Smooth muscle cell (in vitro differentiated cells): ENCODE data around the gene BRD3OS. TPM values are rescaled to one million over a fixed set of nuclear protein-coding genes. Genes with fewer than 3 reads are reported as not detected.

Experiments used
- DNase-seq: peaks from one replicate; lab custom pipeline; 2025; ENCODE audit not compliant: unreplicated experiment; lab: John Stamatoyannopoulos, UW
- H2AFZ ChIP-seq: fragments of 200-600 bp; sonication (generic); 2 replicates; pipeline ENCODE4 v1.6.0; 2016; ENCODE audit warnings: antibody characterized with exemption, low read depth, mild to moderate bottlenecking
- H3F3A ChIP-seq: fragments of 200-600 bp; sonication (generic); 2 replicates; pipeline ENCODE4 v1.6.0; 2017; ENCODE audit warnings: antibody characterized with exemption, low read depth
- H3K27ac ChIP-seq: fragments of 200-600 bp; sonication (generic); 2 replicates; pipeline ENCODE4 v1.5.1; 2016; ENCODE audit warnings: low read depth, mild to moderate bottlenecking
- H3K27me3 ChIP-seq: fragments of 200-600 bp; sonication (generic); 2 replicates; pipeline ENCODE4 v1.6.1; 2016; ENCODE audit warnings: low read depth, mild to moderate bottlenecking
- H3K36me3 ChIP-seq: fragments of 200-600 bp; sonication (generic); 2 replicates; pipeline ENCODE4 v1.5.1; 2016; ENCODE audit warnings: low read depth
- H3K4me1 ChIP-seq: fragments of 200-600 bp; sonication (generic); 2 replicates; pipeline ENCODE4 v1.5.1; 2016; ENCODE audit warnings: low read depth
- H3K4me2 ChIP-seq: fragments of 200-600 bp; sonication (generic); 2 replicates; pipeline ENCODE4 v1.6.0; 2016; ENCODE audit warnings: mild to moderate bottlenecking
- H3K4me3 ChIP-seq: fragments of 200-600 bp; sonication (generic); 2 replicates; pipeline ENCODE4 v1.5.1; 2016; ENCODE audit warnings: mild to moderate bottlenecking
- H3K79me2 ChIP-seq: fragments of 200-600 bp; sonication (generic); 2 replicates; pipeline ENCODE4 v1.6.0; 2016; ENCODE audit warnings: low read depth, mild to moderate bottlenecking
- H3K9ac ChIP-seq: fragments of 200-600 bp; sonication (generic); 2 replicates; pipeline ENCODE4 v1.6.0; 2016; ENCODE audit warnings: low read depth
- H3K9me3 ChIP-seq: fragments of 200-600 bp; sonication (generic); replicated peaks from 2 replicates; pipeline ENCODE4 v1.5.1; 2016; ENCODE audit warnings: low read depth
- H4K20me1 ChIP-seq: fragments of 200-600 bp; sonication (generic); 2 replicates; pipeline ENCODE4 v1.6.0; 2016; ENCODE audit warnings: low read depth
- WGBS: methylation state at CpG from one replicate; pipeline ENCODE4 v1.1.7; 2016; ENCODE audit warnings: low lambda C conversion rate; 5-methylcytosine and 5-hydroxymethylcytosine counted together
- polyA plus RNA-seq: library from polyadenylated mRNA; unstranded; fragments of >200 nt; fragmentation: Nextera tagmentation; extraction: Ambion mirVana; gene quantifications from 2 replicates; pipeline ENCODE4 v1.2.1, GENCODE V29; 2016
- total RNA-seq: library from RNA; depleted of rRNA; stranded (reverse); fragments of >200 nt; gene quantifications from 2 replicates; pipeline ENCODE4 v1.2.3, GENCODE V29; 2014
- TF ChIP-seq, protein P1 (sequence below): fragments of 200-600 bp; sonication (generic); IDR thresholded peaks from 2 replicates; pipeline ENCODE4 v1.5.1; 2017; ENCODE audit warnings: borderline replicate concordance, mild to moderate bottlenecking, antibody characterized with exemption; ENCODE audit not compliant: insufficient read depth, poor library complexity, severe bottlenecking

BRD3OS gene
- total and polyA plus RNA-seq, 2 experiments from 2014 or later = 16.0 to 16.1 TPM

GRCh38 chr9:134056483-134057306, 31.4 kb downstream of the BRD3OS start:
- Histone ChIP-seq H3K4me2 (no peak overlapping the region), H3K9me3 (no peaks in the 10 kb centered on the region)
- TF ChIP-seq, protein P1, sequence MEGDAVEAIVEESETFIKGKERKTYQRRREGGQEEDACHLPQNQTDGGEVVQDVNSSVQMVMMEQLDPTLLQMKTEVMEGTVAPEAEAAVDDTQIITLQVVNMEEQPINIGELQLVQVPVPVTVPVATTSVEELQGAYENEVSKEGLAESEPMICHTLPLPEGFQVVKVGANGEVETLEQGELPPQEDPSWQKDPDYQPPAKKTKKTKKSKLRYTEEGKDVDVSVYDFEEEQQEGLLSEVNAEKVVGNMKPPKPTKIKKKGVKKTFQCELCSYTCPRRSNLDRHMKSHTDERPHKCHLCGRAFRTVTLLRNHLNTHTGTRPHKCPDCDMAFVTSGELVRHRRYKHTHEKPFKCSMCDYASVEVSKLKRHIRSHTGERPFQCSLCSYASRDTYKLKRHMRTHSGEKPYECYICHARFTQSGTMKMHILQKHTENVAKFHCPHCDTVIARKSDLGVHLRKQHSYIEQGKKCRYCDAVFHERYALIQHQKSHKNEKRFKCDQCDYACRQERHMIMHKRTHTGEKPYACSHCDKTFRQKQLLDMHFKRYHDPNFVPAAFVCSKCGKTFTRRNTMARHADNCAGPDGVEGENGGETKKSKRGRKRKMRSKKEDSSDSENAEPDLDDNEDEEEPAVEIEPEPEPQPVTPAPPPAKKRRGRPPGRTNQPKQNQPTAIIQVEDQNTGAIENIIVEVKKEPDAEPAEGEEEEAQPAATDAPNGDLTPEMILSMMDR = no peak

DNA sequence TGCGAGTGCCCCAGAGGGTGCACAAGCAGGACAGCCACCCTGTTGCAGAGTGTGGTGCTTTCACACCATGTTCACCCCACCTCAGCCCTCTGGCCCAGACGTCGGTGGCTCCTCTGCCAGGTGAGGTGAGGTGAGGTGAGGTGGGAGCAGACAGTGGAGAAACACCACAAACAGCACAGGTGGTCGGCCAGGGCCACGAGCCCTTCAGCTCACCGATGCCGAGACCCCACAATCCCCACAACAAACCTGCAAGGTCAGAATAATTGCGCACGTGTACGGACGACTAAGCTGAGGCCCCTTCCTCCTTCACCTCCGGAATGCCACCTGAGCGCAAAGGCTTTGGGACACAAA, 32.0 kb downstream of the BRD3OS start:
- no peak overlapping the region for H3K9ac ChIP-seq

More at GRCh38 chr9:134056483-134057306, 31.4 kb downstream of the BRD3OS start:
- no peak for DNase-seq
- Histone ChIP-seq H3K9ac (no peak overlapping the region), H3K36me3 (no peaks in the 10 kb centered on the region), H3K4me1 (no peaks in the 10 kb centered on the region), H3K79me2 (peaks cover 68% of the 10 kb centered on the region), H3K27ac (no peak overlapping the region), H4K20me1 (peaks cover 98% of the 10 kb centered on the region), H3F3A (no peaks in the 10 kb centered on the region), H3K27me3 (no peaks in the 10 kb centered on the region), H2AFZ (no peak overlapping the region), H3K4me3 (no peak overlapping the region)
- WGBS = 87% methylated on average over 23 of the region's 23 CpGs

GRCh38 chr9:134057751-134058701, 32.7 kb downstream of the BRD3OS start:
- Histone ChIP-seq H3F3A (no peaks in the 10 kb centered on the region), H3K9me3 (no peaks in the 10 kb centered on the region), H3K4me1 (no peaks in the 10 kb centered on the region), H3K9ac (no peak overlapping the region), H3K4me2 (no peak overlapping the region), H3K79me2 (peaks cover 81% of the 10 kb centered on the region), H4K20me1 (peaks cover 100% of the 10 kb centered on the region), H3K4me3 (no peak overlapping the region), H3K36me3 (no peaks in the 10 kb centered on the region), H3K27me3 (no peaks in the 10 kb centered on the region), H3K27ac (no peak overlapping the region), H2AFZ (no peak overlapping the region)
- whole genome bisulfite sequencing = 90% methylated on average over 28 of the region's 28 CpGs
- TF ChIP-seq, protein P1 = no peak
- DNase-seq = no peak

More for the DNA sequence above, 32.0 kb downstream of the BRD3OS start:
- no peak for DNase-seq
- H3K4me2 ChIP-seq = no peak overlapping the region
- peaks cover 73% of the 10 kb centered on the region for H3K79me2 ChIP-seq
- H3K9me3 ChIP-seq = no peaks in the 10 kb centered on the region
- TF ChIP-seq, protein P1 = no peak
- H3K4me1 ChIP-seq = no peaks in the 10 kb centered on the region
- 94% methylated on average over 13 of the region's 13 CpGs for WGBS
- H3K27ac ChIP-seq = no peak overlapping the region
- no peaks in the 10 kb centered on the region for H3K27me3 ChIP-seq
- peaks cover 100% of the 10 kb centered on the region for H4K20me1 ChIP-seq
- no peak overlapping the region for H2AFZ ChIP-seq
- no peaks in the 10 kb centered on the region for H3K36me3 ChIP-seq
- H3F3A ChIP-seq = no peaks in the 10 kb centered on the region
- no peak overlapping the region for H3K4me3 ChIP-seq
